HepG2 (cell line): ENCODE data around the gene ITSN2.

Experiments used
- FOSL1 ChIP-seq: sonication (generic); formaldehyde crosslinking; IDR thresholded peaks from 2 replicates; pipeline ENCODE4 v1.9.0; 2021; ENCODE audit warnings: missing genetic modification reagents, borderline replicate concordance
- TCF12 ChIP-seq, 2 experiments: fragments of 450-650 bp in 1 of 2; sonication (generic) in 1 of 2; formaldehyde crosslinking in 1 of 2; IDR thresholded peaks; 2 replicates each; pipeline versions ENCODE4 v1.6.1 to v1.8.0; 2017 to 2022; ENCODE audit warnings: antibody characterized with exemption in 1 of 2, mild to moderate bottlenecking in 1 of 2, missing genetic modification reagents in 1 of 2, moderate library complexity in 1 of 2

GRCh38 chr2:24231461-24231881 is 128.9 kb downstream of the ITSN2 start:
- no peak for TF ChIP-seq FOSL1 (CRISPR knock-in tag)
- TF ChIP-seq TCF12 (IDR thresholded peaks at IDR 0.05): no peak
- no peak for TF ChIP-seq TCF12 (CRISPR knock-in tag; IDR thresholded peaks at IDR 0.05)
